Left renal pelvis (tissue), 4 donors: ENCODE results near the gene SPIB. TPM values are rescaled to one million over a fixed set of nuclear protein-coding genes. Genes with fewer than 3 reads are reported as not detected.
"Not testable (repeated sequence)": the region's sequence is repeated elsewhere in the genome, so short reads cannot be mapped to it uniquely, and the experiment has no call there.

Source experiments
- DNase-seq, 4 donors: peaks; one replicate each; pipeline ENCODE4 v3.0.0-alpha.2; 2013; ENCODE audit warnings: low read depth in 4 of 4, low spot score in 3 of 4
- polyA plus RNA-seq, 4 donors: library from polyadenylated mRNA; unstranded; fragments of 120-200 nt; gene quantifications; one replicate each; pipeline ENCODE4 v1.2.1, GENCODE V29; 2013; ENCODE audit not compliant: insufficient read length in 4 of 4

The SPIB gene
- polyA plus RNA-seq, 4 donors, result 0.53 to 1.1 (median 0.79) TPM

GRCh38 chr19:50435221-50435620 is 16.5 kb downstream of the SPIB start:
- no peak for DNase-seq

GRCh38 chr19:50435627-50436026 is 16.9 kb downstream of the SPIB start:
- no peak for DNase-seq

GRCh38 chr19:50437862-50438449 is 19.2 kb downstream of the SPIB start:
- no peak for DNase-seq

GRCh38 chr19:50439130-50439529 is 20.4 kb downstream of the SPIB start:
- not testable (repeated sequence) for DNase-seq

GRCh38 chr19:50444059-50444458 is 25.3 kb downstream of the SPIB start:
- DNase-seq, result no peak

GRCh38 chr19:50447053-50447452 is 28.3 kb downstream of the SPIB start:
- DNase-seq, result no peak

- no peak for DNase-seq
These were observed 29.0 kb downstream of the SPIB start for GRCh38 chr19:50447750-50448149.

- no peak for DNase-seq
These were observed 30.6 kb downstream of the SPIB start for GRCh38 chr19:50449236-50449899.

GRCh38 chr19:50450369-50451222 is 31.9 kb downstream of the SPIB start:
- DNase-seq, result no peak

GRCh38 chr19:50451223-50451534 is 32.4 kb downstream of the SPIB start:
- DNase-seq, result no peak

GRCh38 chr19:50453243-50453642 is 34.5 kb downstream of the SPIB start:
- no peak for DNase-seq

- no peak for DNase-seq
These were observed 37.3 kb downstream of the SPIB start for GRCh38 chr19:50455992-50456391.

- DNase-seq, result no peak
These were observed 38.6 kb downstream of the SPIB start for GRCh38 chr19:50457300-50457699.

GRCh38 chr19:50458396-50459066 is 39.8 kb downstream of the SPIB start:
- DNase-seq, result no peak

- DNase-seq, result no peak
These were observed 40.3 kb downstream of the SPIB start for GRCh38 chr19:50459067-50459456.

GRCh38 chr19:50459638-50460037 is 40.9 kb downstream of the SPIB start:
- DNase-seq, result no peak

GRCh38 chr19:50460161-50460765 is 41.5 kb downstream of the SPIB start:
- no peak for DNase-seq

GRCh38 chr19:50461066-50461875 is 42.5 kb downstream of the SPIB start:
- no peak for DNase-seq

- no peak for DNase-seq
These were observed 44.2 kb downstream of the SPIB start for GRCh38 chr19:50462970-50463369.

GRCh38 chr19:50464348-50464747 is 45.6 kb downstream of the SPIB start:
- DNase-seq, result no peak
